IPS DF 19.7 (cell line): ENCODE data around the gene CALCA.
"Not testable (repeated sequence)": the region's sequence is repeated elsewhere in the genome, so short reads cannot be mapped to it uniquely, and the experiment has no call there.

Experiments used
- DNase-seq: peaks from one replicate; pipeline ENCODE4 v3.0.0-alpha.2; 2013; ENCODE audit warnings: low read depth, low spot score

Gene CALCA, protein sequence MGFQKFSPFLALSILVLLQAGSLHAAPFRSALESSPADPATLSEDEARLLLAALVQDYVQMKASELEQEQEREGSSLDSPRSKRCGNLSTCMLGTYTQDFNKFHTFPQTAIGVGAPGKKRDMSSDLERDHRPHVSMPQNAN

DNA sequence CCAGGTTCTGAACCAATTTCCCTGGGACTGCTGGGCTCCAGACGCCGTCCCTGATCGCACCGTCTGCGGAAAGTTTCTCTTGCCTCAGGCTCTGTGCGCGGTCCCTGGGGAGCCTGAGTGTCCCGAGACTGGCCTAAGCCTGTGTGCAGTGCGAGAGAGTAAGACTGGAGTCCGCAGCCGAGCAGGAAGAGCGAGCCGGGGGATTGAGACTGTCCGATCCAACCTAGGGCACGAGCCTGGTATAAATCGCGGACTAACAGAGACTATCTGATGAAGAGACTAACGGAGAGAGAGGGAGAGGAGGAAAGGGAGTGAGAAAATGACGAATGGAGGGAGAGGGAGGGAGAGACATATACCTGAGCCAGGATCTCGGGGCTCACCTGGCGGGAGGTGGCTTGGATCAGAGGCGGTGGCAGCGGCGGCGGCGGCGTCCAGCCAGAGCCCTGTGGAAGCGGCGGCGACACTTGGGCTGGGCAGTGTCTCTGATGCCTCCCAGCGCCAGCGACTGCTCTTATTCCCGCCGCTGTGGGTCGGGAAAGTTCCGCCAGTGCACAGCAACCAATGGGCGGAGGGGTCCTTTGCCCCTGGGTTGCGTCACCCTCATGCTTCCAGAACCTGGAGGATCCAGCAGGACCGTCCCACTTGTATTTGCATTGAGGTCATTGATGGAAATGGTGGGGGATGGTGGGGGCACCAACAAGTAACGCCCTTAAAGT lies at the start of gene CALCA:
Gene CALCA (minus strand): TSS at position 487 of the 716 bp plus-strand sequence. CDS start 1,159 bp downstream, outside the sequence.
- DNase-seq = no peak

DNA sequence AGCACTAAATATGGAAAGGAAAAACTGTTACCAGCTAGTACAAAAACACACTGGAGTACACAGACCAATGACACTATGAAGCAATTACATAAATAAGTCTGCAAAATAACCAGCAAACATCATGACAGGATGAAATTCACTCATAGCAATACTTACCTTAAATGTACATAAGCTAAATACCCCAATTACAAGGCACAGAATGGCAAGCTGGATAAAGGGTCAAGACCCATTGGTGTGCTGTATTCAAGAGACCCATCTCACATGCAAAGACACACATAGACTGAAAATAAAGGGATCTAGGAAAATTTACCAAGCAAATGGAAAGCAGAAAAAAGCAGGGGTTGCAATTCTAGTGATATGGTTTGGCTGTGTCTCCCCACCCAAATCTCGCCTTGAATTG lies 44.0 kb upstream of the CALCA start:
- no peak for DNase-seq

DNA sequence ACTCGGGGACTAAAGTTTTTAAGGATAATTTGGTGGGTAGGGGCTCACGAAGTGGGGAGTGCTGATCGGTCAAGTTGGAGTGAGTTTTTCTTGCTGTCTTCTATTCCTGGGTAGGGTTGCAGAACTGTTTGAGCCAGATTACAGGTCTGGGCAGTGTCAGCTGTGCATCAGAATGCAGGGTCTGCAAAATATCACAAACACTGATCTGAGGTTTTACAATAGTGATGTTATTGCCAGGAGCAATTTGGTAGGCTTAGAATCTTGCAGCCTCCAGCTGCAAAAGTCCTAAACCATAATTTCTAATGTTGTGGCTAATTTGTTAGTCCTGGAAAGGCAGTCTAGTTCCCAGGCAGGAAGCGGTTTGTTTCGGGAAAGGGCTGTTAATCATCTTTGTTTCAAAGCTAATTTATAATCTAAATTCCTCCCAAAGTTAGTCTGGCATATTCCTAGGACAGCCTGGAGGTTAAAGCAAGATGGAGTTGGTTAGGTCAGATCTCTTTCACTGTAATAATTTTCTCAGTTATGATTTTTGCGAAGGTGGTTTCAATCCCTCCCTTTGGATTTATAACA lies 39.7 kb upstream of the CALCA start:
- no peak for DNase-seq

DNA sequence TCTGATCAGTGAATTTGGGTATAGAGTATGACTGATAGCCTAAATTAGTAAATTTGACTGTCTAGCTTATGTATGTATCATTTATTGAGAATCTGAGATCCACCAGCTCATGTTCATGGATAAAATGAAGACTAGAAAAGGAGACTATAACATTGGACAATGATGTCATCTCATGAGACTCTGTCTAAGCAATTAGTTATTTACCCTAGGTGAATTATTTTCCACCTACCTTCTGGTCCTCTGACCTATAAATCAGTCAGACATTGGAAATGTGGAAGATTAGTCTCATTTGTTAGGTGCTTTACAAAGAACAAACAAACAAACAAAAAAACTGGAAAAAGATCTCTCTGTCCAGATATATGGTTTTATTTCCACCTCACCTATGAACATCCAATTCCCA lies 38.7 kb upstream of the CALCA start:
- no peak for DNase-seq

DNA sequence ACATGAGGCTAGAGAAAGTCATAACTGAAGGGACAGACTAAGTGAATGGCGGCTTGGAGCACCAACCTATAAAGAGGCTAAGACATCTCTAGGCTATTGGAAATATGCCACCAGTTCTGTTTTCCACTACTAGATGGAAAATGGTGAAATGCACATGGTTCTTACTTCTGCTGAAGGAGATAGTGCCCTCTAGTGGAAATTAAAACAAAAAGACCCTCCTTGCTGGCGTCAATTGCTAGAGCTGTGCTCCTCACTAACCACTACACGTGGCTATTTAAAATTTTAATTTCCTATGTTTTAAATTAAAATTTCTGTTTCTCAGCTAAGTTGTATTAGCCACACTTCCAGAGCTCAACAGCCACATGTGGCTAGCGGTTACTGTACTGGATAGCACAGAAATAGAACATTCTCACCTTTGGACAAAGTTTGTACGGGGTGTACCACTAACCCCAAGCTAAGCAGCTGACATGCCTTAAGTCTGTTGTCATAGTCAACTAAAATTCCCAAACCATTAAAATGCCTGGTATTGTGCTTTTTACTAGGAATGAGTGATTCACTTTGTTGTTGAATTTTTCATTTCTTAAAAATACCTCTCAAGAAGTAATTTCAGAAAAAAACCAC lies 34.1 kb upstream of the CALCA start:
- DNase-seq = peak; percentile 40

DNA sequence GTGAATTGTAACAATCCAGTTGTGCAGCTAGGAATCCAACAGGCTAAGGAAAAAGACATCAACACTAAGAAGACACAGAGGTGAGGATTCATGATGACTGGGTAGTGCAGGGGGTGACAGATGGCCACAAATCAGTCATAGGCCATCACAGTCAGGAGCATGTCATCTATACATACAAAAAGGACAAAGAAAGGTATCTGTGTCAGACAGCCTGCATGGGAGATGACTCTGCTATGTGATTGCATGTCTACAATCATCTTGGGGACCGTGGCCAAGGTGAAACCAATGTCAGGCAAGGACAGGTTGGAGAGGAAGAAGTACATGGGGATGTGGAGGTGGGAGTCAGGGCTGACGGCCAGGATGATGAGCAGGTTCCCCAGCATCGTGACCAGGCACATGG lies 16.0 kb upstream of the CALCA start:
- not testable (repeated sequence) for DNase-seq

DNA sequence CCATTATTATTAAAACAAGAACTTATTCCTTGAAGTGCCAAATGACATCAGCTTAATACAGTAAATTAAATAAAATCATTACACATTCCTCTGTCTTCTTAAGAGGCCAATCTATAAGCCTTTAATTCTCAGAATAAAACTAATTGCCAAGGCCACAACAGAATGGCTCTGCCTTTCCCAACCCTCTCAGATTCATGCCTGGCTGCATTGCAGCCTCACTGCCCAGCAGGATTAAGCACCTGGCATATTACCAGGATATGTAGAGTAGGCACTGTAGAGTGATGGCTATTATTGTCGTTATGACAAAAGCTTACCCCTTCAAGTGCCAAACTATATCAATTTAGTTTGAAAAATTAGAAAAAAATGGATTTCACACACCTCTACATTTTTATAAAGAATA lies 9.4 kb upstream of the CALCA start:
- DNase-seq = no peak

DNA sequence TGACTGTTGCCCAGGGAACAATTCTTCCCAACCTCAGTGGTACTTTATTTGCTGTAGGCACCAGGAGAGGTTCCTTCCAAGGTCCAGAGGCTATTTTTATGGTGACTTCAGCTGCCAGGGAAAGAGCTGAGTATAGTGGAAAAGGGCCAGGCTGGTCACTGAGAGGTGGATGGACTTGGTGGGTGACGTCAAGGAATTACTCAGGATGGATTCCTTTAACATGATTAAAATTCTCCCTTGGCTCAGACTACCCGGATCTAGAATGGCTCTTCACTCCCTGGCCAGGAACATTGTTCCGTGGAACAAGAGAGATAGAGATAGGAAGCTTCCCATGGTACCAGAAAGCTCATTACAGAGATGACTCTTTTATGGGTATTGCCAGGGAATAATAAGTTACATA lies 8.7 kb upstream of the CALCA start:
- DNase-seq = no peak

DNA sequence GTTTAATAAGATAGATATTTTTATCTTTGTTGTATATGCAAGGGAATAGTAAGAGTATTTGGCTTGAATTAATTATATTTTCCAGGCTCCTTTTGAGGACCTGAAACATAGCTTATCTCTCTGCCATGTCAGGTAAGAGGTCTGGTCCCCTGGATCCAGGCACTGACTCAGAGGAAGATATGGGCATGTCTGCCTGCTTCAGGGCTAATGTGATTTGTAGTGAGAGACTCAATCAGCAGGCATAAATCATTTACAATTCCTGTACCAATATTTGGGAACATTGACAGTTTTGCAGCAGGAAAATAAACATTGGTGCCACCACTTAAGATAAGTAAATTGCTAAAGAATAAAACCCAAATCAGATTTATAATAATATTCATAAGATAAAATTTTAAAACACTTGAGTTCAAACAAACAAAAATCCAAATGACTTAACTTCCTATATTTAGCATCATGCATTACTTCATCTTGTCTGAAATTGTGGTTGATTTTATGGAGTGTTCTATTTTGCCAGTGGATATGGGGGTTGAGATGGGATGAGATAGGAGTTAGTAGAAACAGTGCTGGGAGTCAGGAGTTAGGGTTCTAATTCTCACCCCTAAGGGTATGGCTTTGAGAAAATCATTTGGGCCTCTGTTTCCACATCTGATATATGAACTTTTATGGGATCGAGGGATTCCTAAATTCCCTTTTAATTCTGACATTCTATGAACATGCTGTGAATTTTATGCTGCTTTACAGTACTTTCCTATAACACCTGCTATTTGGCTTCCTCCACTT lies 5.1 kb upstream of the CALCA start:
- no peak for DNase-seq

DNA sequence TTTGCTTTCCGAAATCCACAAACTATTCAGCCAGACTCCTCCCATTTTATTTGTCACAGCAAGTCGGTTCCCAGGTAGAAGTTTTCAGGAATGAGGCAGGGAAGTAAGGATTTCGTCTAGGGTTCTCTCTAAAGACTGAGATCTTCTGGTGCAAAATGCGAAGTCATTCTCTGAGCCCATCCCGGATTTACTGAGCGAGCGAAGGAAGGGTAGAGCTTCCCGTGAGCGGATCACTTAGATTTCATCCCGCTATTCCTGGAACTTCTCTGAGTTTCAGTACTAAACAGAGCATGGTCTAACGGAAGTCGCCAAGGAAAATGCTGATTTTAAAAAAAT lies 3.1 kb upstream of the CALCA start:
- DNase-seq = no peak

DNA sequence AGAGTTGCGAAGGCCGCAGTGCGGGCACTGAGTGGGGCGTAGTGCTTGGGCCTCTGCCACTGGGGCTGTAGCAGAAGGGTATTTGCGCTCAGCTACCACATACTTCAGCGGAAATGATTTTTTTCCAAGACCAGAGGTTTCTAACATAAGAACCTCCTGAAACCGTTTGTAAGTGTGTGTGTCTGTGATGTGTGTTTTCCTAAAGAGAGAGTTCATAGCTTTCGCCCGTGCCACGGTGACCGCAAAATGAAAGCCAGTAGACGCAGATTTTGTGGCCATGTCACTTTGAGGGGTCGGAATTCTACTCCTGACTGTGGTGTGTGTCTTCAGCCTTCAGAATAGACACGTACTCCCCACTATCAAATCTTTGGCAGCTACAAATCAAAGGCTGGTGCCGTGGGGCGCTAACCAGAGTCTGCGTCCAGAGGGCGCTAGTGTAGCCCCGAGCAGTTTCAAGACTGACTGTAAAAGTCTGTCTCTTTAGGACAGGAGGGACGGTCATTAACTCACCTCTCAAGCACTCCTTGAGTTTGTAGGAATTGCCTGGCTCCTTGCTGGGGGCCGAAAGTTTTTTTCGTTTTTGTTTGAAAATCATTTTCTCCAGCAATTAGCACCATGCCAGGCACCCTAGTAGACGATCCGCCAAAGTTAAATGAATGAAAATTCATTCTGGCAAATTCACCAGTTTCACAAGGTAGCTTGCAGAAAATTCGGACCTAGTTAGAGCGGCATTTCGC lies 2.5 kb upstream of the CALCA start:
- no peak for DNase-seq

DNA sequence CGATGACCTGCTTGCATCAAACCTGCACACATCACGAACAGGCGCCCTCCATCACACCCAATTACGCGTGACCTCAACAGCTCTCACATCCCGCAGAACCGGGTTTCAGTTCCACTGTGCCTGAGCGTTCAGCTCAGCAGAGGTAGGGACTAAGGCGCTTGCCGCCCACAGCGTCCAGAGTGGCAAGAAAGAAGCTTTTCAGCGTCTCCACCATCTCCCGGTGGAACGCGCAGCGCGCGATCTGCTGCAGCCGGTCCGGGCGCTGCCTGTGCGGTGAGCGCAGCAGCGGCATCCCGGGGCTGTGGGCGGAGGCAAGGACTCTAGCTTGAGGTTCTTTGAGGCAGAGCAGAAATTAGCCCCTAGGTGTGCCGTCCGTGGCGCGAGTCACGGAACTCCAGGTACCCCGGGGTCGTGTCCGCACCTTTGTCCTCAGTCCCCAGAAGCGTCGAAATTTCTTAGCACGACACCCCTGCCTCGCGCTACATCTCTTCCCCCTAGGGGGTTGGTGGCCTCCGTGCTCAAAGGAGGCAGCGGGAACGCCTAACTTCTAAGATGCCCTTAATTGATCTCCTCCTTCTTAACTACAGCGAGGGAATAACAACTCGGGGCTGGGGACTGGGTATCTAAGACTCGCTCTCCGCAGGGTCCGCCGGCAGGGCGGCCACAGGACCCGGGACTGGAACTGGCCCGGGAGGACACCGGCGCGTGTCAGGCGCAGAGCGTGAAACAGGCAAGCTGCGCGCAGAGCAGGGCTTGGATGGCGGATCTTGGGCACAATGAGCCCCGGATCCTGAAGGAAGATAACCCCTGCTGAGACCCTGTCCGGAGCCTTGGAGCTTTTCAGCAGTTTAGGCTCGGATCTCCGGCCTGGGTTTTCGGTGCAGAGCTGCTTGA lies 1.7 kb upstream of the CALCA start:
- DNase-seq = no peak

DNA sequence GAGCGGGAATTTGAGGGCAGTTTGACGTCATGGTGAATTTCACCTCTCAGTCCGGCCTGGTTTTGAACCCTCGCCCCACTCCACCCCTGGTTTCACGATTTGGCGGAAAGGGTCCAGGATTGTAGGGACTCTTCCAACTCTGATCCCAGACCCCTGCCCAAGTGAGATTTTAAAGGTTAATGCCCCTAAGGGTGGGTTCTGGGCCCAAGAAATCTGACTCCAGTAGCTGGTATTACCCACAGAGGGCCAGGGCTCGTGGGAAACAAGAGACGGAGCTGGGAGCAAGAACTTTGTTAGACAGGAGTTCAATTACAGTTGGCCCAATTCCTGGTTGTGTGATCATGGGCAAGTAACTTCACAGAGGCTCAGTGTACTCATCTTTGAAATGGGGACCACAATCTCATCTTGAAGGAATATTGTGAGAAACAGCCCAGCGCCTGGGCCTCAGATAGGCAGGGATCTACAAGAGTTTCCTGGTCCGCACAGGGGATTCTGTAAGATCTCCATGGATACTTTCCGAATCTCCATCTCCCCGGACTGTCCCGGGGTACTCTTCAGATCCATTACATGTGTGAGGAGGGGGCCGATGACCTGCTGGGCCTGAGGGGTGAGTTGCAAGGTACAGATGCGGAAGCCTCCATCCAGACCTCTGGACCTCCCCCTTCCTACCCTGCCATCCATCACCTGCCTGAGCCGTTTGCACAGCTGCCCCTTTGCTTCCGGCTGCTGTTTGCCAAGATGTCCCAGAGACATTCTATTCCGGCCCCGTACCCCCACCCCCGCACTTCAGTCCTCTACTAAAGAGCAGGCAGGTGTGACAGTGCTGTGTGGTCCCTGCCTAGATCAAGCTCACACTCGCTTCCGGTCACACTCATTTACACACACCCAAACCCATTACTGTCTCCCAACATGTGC lies 687 bp upstream of the CALCA start:
- DNase-seq = no peak

DNA sequence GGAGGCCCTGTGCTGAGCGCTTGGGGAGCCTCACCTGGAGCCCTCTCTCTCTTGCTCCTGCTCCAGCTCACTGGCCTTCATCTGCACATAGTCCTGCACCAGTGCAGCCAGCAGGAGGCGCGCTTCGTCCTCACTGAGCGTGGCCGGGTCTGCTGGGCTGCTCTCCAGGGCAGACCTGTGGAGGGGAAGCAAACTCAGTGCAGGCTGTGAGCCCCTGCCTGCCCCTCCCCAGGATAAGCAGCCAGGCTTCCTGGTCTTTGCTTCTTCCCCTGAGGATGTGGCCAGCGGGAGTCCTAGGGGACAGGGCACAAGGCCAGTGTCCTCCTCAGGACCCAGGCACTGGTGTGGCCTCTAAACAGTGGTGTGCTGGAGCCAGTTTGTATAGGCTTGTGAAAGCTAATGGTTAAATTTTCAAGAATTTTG lies 2.2 kb downstream of the CALCA start:
- no peak for DNase-seq

DNA sequence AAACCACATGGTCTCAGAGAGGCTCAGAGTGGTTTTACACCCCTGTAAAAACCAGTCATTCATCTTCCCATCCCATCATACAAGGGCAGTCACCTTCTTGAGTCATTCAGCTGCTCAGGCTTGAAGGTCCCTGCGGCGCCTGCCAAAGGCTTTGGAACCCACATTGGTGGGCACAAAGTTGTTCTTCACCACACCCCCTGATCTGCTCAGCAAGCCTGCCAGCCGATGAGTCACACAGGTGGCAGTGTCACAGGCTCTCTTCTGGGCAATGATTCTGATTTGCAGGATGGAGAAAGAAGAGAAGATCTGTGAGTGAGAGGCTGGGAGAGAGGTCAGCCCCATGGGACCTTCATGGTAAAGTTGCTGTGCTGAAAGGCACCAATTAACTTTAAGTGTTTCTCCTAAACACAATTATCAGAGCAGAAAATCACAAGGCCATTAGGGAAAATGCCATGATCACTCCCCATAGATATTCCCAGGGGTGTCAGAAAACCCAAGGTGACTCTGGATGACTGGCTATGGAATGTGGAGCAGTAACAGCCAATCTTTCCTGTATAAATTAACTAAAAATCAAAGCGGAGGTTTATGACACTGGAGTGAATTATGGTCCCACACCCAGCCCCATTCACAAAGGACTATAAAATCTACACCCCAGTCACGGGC lies 4.4 kb downstream of the CALCA start:
- DNase-seq = no peak

DNA sequence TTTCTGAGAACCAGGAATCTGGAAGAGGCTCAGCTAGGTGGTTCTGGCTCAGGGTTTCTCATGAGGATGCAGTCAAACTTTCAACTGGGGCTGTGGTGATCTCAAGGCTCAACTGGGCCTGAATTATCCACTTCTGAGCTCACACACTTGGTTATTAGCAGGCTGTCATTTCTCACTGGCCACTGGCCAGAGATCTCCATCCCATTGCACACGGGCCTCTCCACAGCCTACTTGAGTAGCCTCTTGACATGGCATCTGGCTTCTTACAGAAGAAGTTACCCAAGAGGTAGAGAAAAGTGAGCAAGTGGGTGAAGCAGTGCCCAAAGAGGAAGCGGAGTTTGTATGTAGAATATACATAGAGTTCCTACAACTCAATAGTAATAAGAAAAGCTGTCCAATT lies 16.0 kb downstream of the CALCA start:
- no peak for DNase-seq

DNA sequence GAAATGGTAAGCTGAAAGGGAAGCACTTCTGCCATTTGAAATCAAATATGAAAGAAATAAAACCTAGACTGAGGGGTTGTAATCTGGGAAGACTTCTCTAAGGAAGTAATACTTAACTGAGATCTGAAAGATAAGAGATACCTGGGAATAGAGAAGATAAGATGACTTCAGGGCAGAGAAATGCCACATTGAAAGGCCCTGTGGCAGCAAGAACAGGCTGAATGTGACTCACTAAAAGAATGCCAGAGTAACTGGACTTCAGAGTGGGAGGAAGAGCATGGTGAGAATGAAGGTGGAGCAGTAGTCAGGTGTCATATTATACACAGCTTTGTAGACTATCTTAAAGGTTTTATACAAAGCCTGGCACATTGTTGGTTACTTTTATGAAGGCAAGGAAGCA lies 17.6 kb downstream of the CALCA start:
- no peak for DNase-seq

DNA sequence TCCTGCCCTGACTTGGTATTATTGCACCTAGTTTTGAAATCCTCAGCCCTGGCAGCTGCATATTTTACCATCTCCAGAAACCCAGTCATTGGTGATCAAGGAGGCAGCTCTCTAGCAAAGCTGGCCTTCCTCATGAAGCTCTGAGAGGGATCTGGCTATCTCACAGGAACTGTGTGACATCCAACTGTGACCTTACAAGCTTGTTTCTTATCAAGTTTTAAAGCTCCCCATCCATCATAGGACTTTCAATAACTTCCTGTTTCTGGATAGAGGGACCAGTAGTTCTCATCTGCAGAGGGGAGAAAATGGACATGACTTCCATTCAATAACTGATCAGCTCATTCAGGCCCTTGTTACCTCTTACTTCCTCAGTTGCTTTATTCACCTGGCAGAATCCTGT lies 18.2 kb downstream of the CALCA start:
- no peak for DNase-seq
